HepG2 (cell line): ENCODE measurements around the gene RPAP3. TPM values are rescaled to one million over a fixed set of nuclear protein-coding genes. Genes with fewer than 3 reads are reported as not detected.

Experiments used
- DNMT1 ChIP-seq: sonication (generic); formaldehyde crosslinking; IDR thresholded peaks from 2 replicates; pipeline ENCODE4 v1.5.1; 2020; ENCODE audit warnings: mild to moderate bottlenecking, missing genetic modification reagents
- FOXO1 ChIP-seq: sonication (generic); formaldehyde crosslinking; IDR thresholded peaks from 2 replicates; pipeline ENCODE4 v1.4.0; 2020; ENCODE audit warnings: missing genetic modification reagents
- HMGA1 ChIP-seq: sonication (generic); formaldehyde crosslinking; conservative IDR thresholded peaks from 2 replicates; pipeline ENCODE4 v1.4.0; 2020; ENCODE audit warnings: missing genetic modification reagents
- HNRNPLL ChIP-seq: fragments of 200-400 bp; formaldehyde crosslinking; IDR thresholded peaks from 2 replicates; pipeline ENCODE4 v1.6.1; 2017; ENCODE audit warnings: mild to moderate bottlenecking, low read depth, low read length; ENCODE audit not compliant: poor library complexity, severe bottlenecking
- MIER2 ChIP-seq: IDR thresholded peaks from 2 replicates; pipeline ENCODE4 v1.6.1; 2016; ENCODE audit warnings: missing biosample characterization, missing genetic modification reagents
- NFATC3 ChIP-seq: sonication (generic); formaldehyde crosslinking; IDR thresholded peaks from 2 replicates; pipeline ENCODE4 v1.5.1; 2020; ENCODE audit warnings: mild to moderate bottlenecking, missing genetic modification reagents
- NFIC ChIP-seq: IDR thresholded peaks from 2 replicates; pipeline ENCODE4 v1.6.1; 2012; ENCODE audit warnings: mild to moderate bottlenecking, low read length, inconsistent platforms
- PAXIP1 ChIP-seq: sonication (generic); formaldehyde crosslinking; conservative IDR thresholded peaks from 2 replicates; pipeline ENCODE4 v1.4.0; 2020; ENCODE audit warnings: mild to moderate bottlenecking, missing genetic modification reagents, moderate library complexity
- RBM22 ChIP-seq: fragments of 200-400 bp; formaldehyde crosslinking; optimal IDR thresholded peaks from 2 replicates; pipeline ENCODE3; 2017; ENCODE audit warnings: mild to moderate bottlenecking, low read length, moderate library complexity
- SSRP1 ChIP-seq: IDR thresholded peaks from 2 replicates; pipeline ENCODE4 v1.6.1; 2016; ENCODE audit warnings: control low read depth
- ZMYM4 ChIP-seq: sonication (generic); formaldehyde crosslinking; IDR thresholded peaks from 2 replicates; pipeline ENCODE4 v1.8.1; 2023; ENCODE audit warnings: mild to moderate bottlenecking, missing genetic modification reagents
- ZNF451 ChIP-seq: sonication (generic); formaldehyde crosslinking; IDR thresholded peaks from 2 replicates; pipeline ENCODE4 v1.5.0; 2020; ENCODE audit warnings: mild to moderate bottlenecking, missing genetic modification reagents
- polyA plus RNA-seq, 8 experiments: library from polyadenylated mRNA; depleted of rRNA in 3 of 8; stranded (reverse) in 7 of 8; unstranded in 1 of 8; fragments of >200 nt; fragmentation: Illumina TruSeq in 4 of 8; extraction: Trizol in 4 of 8; gene quantifications; 2 replicates each; pipeline versions ENCODE4 v1.2.1 to v1.2.3, GENCODE V29; 2011 to 2016; ENCODE audit warnings: low read depth in 4 of 8, missing spikeins in 1 of 8, mixed read lengths in 1 of 8; ENCODE audit not compliant: insufficient read depth in 1 of 8
- total RNA-seq, 5 experiments: library from RNA; depleted of rRNA; stranded (reverse); fragments of >200 nt; fragmentation: Illumina TruSeq; extraction: Trizol; gene quantifications; 2 replicates each; pipeline ENCODE4 v1.2.3, GENCODE V29; 2016; ENCODE audit warnings: low read depth in 1 of 5
- TF ChIP-seq, protein P1 (sequence below): sonication (generic); formaldehyde crosslinking; IDR thresholded peaks from 2 replicates; pipeline ENCODE4 v1.4.0; 2020; ENCODE audit warnings: missing genetic modification reagents
- TF ChIP-seq, protein P2 (sequence below): sonication (generic); formaldehyde crosslinking; IDR thresholded peaks from 2 replicates; pipeline ENCODE4 v1.5.0; 2020; ENCODE audit warnings: missing genetic modification reagents, mild to moderate bottlenecking, borderline replicate concordance
- TF ChIP-seq, protein P3 (sequence below): sonication (generic); formaldehyde crosslinking; IDR thresholded peaks from 2 replicates; pipeline ENCODE4 v1.4.0; 2020; ENCODE audit warnings: missing genetic modification reagents, borderline replicate concordance

The RPAP3 gene
- total and polyA plus RNA-seq, 2 of the 13 experiments (the other 11 are each of a cell fraction or from before 2014, with no cell fraction given), result 8.8 to 32.8 TPM

DNA sequence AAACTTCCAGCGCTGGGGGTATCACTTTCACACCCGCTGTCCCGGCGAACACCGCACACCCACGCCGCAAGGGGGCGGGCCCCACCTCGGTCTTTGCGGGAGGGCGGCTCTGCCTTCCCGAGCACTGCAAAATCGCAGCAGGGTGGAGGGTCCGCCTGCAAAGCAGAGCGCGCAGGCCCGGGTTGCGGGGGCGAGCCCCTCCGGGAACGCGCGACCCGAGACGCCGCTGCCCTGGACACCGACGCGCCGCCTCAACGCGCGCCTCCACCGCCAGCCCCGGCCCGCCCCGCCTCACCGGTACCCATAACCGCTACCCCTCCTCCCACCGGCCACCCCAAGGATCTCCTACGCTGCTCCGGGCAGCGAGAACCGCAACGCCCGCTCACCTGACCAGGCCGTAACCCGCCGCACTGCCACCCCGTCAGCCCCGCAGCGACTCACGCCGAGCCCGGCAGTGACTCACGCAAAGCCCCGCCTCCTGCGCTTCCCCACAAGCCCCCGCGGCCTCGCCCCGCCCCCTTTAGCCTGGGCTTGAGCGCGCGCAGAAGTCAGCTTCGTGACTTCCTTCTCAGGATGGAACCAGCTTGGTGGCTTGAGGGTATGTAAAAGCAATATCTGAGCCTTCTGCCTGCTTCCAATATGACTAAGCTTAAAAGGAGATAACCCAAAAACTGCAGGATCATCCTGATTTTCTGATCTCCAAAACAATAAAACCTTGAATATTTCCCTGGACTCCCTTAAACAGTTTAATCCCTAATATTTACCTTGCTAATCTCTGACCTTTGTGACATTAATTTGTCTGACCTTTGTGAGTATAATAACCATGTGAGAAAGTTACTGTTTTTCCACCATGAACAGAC, at the start of gene RPAP3 (continued):
- TF ChIP-seq, protein P1, sequence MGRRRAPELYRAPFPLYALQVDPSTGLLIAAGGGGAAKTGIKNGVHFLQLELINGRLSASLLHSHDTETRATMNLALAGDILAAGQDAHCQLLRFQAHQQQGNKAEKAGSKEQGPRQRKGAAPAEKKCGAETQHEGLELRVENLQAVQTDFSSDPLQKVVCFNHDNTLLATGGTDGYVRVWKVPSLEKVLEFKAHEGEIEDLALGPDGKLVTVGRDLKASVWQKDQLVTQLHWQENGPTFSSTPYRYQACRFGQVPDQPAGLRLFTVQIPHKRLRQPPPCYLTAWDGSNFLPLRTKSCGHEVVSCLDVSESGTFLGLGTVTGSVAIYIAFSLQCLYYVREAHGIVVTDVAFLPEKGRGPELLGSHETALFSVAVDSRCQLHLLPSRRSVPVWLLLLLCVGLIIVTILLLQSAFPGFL (CRISPR knock-in tag), result no peak
- peak; percentile 78; the same call in 1 of the 2 replicates for TF ChIP-seq ZNF451
- TF ChIP-seq NFATC3 (CRISPR knock-in tag), result 0 out of 2 replicates have a peak, but pooled peaks have one; percentile 48
- no peak for TF ChIP-seq DNMT1 (CRISPR knock-in tag)
- TF ChIP-seq ZMYM4 (CRISPR knock-in tag), result peak; percentile 77
- TF ChIP-seq NFIC, result no peak
- no peak for TF ChIP-seq SSRP1
- TF ChIP-seq HNRNPLL, result peak; percentile 80
- TF ChIP-seq HMGA1 (CRISPR knock-in tag), result no peak
- TF ChIP-seq, protein P2, sequence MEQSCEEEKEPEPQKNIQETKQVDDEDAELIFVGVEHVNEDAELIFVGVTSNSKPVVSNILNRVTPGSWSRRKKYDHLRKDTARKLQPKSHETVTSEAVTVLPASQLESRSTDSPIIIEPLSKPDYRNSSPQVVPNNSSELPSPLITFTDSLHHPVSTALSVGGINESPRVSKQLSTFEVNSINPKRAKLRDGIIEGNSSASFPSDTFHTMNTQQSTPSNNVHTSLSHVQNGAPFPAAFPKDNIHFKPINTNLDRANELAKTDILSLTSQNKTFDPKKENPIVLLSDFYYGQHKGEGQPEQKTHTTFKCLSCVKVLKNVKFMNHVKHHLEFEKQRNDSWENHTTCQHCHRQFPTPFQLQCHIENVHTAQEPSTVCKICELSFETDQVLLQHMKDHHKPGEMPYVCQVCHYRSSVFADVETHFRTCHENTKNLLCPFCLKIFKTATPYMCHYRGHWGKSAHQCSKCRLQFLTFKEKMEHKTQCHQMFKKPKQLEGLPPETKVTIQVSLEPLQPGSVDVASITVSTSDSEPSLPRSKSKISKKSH (CRISPR knock-in tag), result peak; percentile 85; the same call in 1 of the 2 replicates
- TF ChIP-seq RBM22, result no peak
- 0 out of 2 replicates have a peak, but pooled peaks have one; percentile 37 for TF ChIP-seq FOXO1 (CRISPR knock-in tag)
- TF ChIP-seq PAXIP1 (CRISPR knock-in tag), result no peak; the same call in 1 of the 2 replicates
- TF ChIP-seq MIER2 (CRISPR knock-in tag), result no peak
- TF ChIP-seq, protein P3, sequence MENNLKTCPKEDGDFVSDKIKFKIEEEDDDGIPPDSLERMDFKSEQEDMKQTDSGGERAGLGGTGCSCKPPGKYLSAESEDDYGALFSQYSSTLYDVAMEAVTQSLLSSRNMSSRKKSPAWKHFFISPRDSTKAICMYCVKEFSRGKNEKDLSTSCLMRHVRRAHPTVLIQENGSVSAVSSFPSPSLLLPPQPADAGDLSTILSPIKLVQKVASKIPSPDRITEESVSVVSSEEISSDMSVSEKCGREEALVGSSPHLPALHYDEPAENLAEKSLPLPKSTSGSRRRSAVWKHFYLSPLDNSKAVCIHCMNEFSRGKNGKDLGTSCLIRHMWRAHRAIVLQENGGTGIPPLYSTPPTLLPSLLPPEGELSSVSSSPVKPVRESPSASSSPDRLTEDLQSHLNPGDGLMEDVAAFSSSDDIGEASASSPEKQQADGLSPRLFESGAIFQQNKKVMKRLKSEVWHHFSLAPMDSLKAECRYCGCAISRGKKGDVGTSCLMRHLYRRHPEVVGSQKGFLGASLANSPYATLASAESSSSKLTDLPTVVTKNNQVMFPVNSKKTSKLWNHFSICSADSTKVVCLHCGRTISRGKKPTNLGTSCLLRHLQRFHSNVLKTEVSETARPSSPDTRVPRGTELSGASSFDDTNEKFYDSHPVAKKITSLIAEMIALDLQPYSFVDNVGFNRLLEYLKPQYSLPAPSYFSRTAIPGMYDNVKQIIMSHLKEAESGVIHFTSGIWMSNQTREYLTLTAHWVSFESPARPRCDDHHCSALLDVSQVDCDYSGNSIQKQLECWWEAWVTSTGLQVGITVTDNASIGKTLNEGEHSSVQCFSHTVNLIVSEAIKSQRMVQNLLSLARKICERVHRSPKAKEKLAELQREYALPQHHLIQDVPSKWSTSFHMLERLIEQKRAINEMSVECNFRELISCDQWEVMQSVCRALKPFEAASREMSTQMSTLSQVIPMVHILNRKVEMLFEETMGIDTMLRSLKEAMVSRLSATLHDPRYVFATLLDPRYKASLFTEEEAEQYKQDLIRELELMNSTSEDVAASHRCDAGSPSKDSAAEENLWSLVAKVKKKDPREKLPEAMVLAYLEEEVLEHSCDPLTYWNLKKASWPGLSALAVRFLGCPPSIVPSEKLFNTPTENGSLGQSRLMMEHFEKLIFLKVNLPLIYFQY, result no peak
